ENCODE results near the gene ACTL10. TPM values are rescaled to one million over a fixed set of nuclear protein-coding genes. Genes with fewer than 3 reads are reported as not detected.

ACTL10 gene
- total RNA-seq, 1 donor from 2014 or later: 26.3 TPM

DNA sequence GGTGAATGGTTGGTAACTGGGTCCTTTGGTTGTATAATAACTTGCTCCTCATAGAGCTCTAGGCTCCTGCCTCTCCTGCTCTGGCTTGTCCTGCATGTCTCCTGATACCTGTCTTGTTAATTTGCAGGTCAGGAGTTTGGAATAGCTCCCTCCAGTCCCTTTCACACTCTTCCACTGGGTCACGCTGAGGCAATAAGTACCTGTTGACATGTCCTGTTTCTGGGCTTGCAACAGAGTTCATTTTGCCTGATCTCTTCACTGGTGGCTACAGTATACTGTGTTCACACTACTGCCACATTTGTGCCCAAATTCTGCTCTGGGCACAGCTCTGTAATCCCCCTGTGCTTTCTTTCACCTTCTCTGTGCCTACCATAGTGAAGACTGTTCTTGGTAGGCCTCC, 30.0 kb upstream of the ACTL10 start:
- peaks cover 40 to 56% of the 10 kb centered on the region in 2 donors for H3K36me3 ChIP-seq

DNA sequence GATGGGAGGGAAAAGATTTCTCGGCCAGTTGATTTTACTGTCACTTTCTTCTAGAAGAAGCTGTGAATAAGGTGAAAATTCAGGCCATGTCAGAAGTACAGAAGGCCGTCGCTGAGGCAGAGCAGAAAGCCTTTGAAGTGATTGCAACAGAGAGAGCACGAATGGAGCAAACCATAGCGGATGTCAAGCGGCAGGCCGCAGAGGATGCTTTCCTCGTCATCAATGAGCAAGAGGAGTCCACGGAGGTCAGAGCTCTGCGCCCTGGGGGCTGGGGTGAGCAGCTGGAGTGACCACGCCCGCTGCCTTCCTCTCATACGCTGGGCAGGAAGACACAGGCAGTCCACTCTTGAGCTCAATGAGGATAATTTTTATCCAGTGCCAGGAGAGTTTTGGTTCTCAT, 26.5 kb upstream of the ACTL10 start:
- DNase-seq (ENCODE audit: low spot score in 2 of 2): no peak
- Histone ChIP-seq H3K4me1 (no peaks in the 10 kb centered on the region), H3K9me3 (no peaks in the 10 kb centered on the region), H3K27ac (no peak overlapping the region), H3K36me3 (peaks cover 49 to 73% of the 10 kb centered on the region in 2 donors), H3K27me3 (no peaks in the 10 kb centered on the region), H3K4me3 (no peak overlapping the region)
- intact Hi-C loops (cut with DNase I): no loop called here
- no peak for TF ChIP-seq CTCF (IDR thresholded peaks at IDR 0.05)

More for the DNA sequence above, 30.0 kb upstream of the ACTL10 start:
- Histone ChIP-seq H3K4me3 (no peak overlapping the region), H3K4me1 (no peaks in the 10 kb centered on the region), H3K9me3 (no peaks in the 10 kb centered on the region), H3K27ac (no peak overlapping the region), H3K27me3 (no peaks in the 10 kb centered on the region)
- no peak for TF ChIP-seq CTCF (IDR thresholded peaks at IDR 0.05)
- no peak for DNase-seq (ENCODE audit: low spot score in 2 of 2)
- intact Hi-C loops (cut with DNase I): no loop called here

GRCh38 chr20:33644313-33645071, 22.3 kb upstream of the ACTL10 start:
- Histone ChIP-seq H3K4me3 (no peak overlapping the region), H3K27me3 (no peaks in the 10 kb centered on the region), H3K27ac (no peak overlapping the region), H3K4me1 (peaks cover 4 to 17% of the 10 kb centered on the region in 2 donors), H3K36me3 (peaks cover 37 to 47% of the 10 kb centered on the region in 2 donors), H3K9me3 (no peaks in the 10 kb centered on the region)
- no peak for TF ChIP-seq CTCF (IDR thresholded peaks at IDR 0.05)
- intact Hi-C loops (cut with DNase I): loop anchor here (5.0 kb wide), 1 partner anchor 152 kb away; the partner anchor contains the start of gene CBFA2T2
- no peak for DNase-seq (ENCODE audit: low spot score in 2 of 2)

- Histone ChIP-seq H3K4me3 (no peak overlapping the region), H3K27ac (no peak overlapping the region), H3K27me3 (no peaks in the 10 kb centered on the region), H3K4me1 (peaks cover 4 to 17% of the 10 kb centered on the region in 2 donors), H3K9me3 (no peaks in the 10 kb centered on the region), H3K36me3 (peaks cover 34 to 42% of the 10 kb centered on the region in 2 donors)
- DNase-seq (ENCODE audit: low spot score in 2 of 2): no peak
- TF ChIP-seq CTCF (IDR thresholded peaks at IDR 0.05): no peak
- intact Hi-C loops (cut with DNase I): loop anchor here (5.0 kb wide), 1 partner anchor 153 kb away; the partner anchor contains the start of gene CBFA2T2
These were observed 21.7 kb upstream of the ACTL10 start for GRCh38 chr20:33645072-33645358.

GRCh38 chr20:33645396-33645795, 21.3 kb upstream of the ACTL10 start:
- Histone ChIP-seq H3K4me3 (no peak overlapping the region), H3K36me3 (peaks cover 30 to 38% of the 10 kb centered on the region in 2 donors), H3K27me3 (no peaks in the 10 kb centered on the region), H3K27ac (no peak overlapping the region), H3K4me1 (peaks cover 4 to 17% of the 10 kb centered on the region in 2 donors), H3K9me3 (no peaks in the 10 kb centered on the region)
- no peak for DNase-seq (ENCODE audit: low spot score in 2 of 2)
- intact Hi-C loops (cut with DNase I): loop anchor here (5.0 kb wide), 1 partner anchor 153 kb away; the partner anchor contains the start of gene CBFA2T2
- no peak for TF ChIP-seq CTCF (IDR thresholded peaks at IDR 0.05)

Data from ascending aorta (tissue), 2 donors.